ENCODE results near the gene CLIC6. TPM values are rescaled to one million over a fixed set of nuclear protein-coding genes. Genes with fewer than 3 reads are reported as not detected.

CLIC6 gene
- polyA plus RNA-seq, 1 experiment = 0.04 TPM

GRCh38 chr21:34693192-34693810, 24.5 kb downstream of the CLIC6 start:
- Histone ChIP-seq H3K27me3 (ENCODE audit: control insufficient read depth, insufficient read depth, low read length) (peaks cover 4% of the 10 kb centered on the region), H3K36me3 (ENCODE audit: control insufficient read depth, insufficient read depth, low read length) (no peaks in the 10 kb centered on the region), H3K4me3 (ENCODE audit: low read depth, low read length) (no peak overlapping the region)
- DNase-seq (ENCODE audit: low read depth) = no peak
- ChIA-PET CTCF (interaction anchor here (0.6 to 2.5 kb wide), 32 partner anchors 8 to 1334 kb away, joined by 3 to 10 read pairs (median 4); no protein-coding TSS in a partner anchor), POLR2A (no interaction called here)
- peak; percentile 81 for TF ChIP-seq CTCF (IDR thresholded peaks at IDR 0.05; ENCODE audit: insufficient read depth, low read depth, low read length)

- no peak overlapping the region for H3K4me3 ChIP-seq (ENCODE audit: low read depth, low read length)
- CTCF ChIA-PET = interaction anchor here (1.5 to 2.4 kb wide), 2 partner anchors 49 to 90 kb away, joined by 4 to 9 read pairs; no protein-coding TSS in a partner anchor
- no peak for DNase-seq (ENCODE audit: low read depth)
- no peaks in the 10 kb centered on the region for H3K36me3 ChIP-seq (ENCODE audit: control insufficient read depth, insufficient read depth, low read length)
- no peak for TF ChIP-seq CTCF (IDR thresholded peaks at IDR 0.05; ENCODE audit: insufficient read depth, low read depth, low read length)
- POLR2A ChIA-PET = no interaction called here
- peaks cover under 1% of the 10 kb centered on the region; the same call in 1 of the 2 replicates for H3K27me3 ChIP-seq (ENCODE audit: control insufficient read depth, insufficient read depth, low read length)
These were observed 26.6 kb downstream of the CLIC6 start for GRCh38 chr21:34695434-34695833.

GRCh38 chr21:34696121-34696520, 27.3 kb downstream of the CLIC6 start:
- POLR2A ChIA-PET = no interaction called here
- CTCF ChIA-PET = interaction anchor here (1.5 to 2.4 kb wide), 2 partner anchors 49 to 89 kb away, joined by 4 to 9 read pairs; no protein-coding TSS in a partner anchor

GRCh38 chr21:34697826-34698225, 29.0 kb downstream of the CLIC6 start:
- no peak for DNase-seq (ENCODE audit: low read depth)
- no peak overlapping the region for H3K4me3 ChIP-seq (ENCODE audit: low read depth, low read length)
- H3K27me3 ChIP-seq (ENCODE audit: control insufficient read depth, insufficient read depth, low read length) = no peaks in the 10 kb centered on the region
- CTCF ChIA-PET = interaction anchor here (0.9 kb wide), 1 partner anchor 11 kb away, joined by 3 read pairs; no protein-coding TSS in a partner anchor
- no peaks in the 10 kb centered on the region for H3K36me3 ChIP-seq (ENCODE audit: control insufficient read depth, insufficient read depth, low read length)
- TF ChIP-seq CTCF (IDR thresholded peaks at IDR 0.05; ENCODE audit: insufficient read depth, low read depth, low read length) = no peak
- POLR2A ChIA-PET = no interaction called here

More at GRCh38 chr21:34696121-34696520, 27.3 kb downstream of the CLIC6 start:
- no peaks in the 10 kb centered on the region for H3K36me3 ChIP-seq (ENCODE audit: control insufficient read depth, insufficient read depth, low read length)
- no peak overlapping the region for H3K4me3 ChIP-seq (ENCODE audit: low read depth, low read length)
- DNase-seq (ENCODE audit: low read depth) = no peak
- H3K27me3 ChIP-seq (ENCODE audit: control insufficient read depth, insufficient read depth, low read length) = no peaks in the 10 kb centered on the region; the same call in 1 of the 2 replicates
- TF ChIP-seq CTCF (IDR thresholded peaks at IDR 0.05; ENCODE audit: insufficient read depth, low read depth, low read length) = no peak

- no peaks in the 10 kb centered on the region for H3K36me3 ChIP-seq (ENCODE audit: control insufficient read depth, insufficient read depth, low read length)
- POLR2A ChIA-PET = no interaction called here
- no peaks in the 10 kb centered on the region for H3K27me3 ChIP-seq (ENCODE audit: control insufficient read depth, insufficient read depth, low read length)
- CTCF ChIA-PET = interaction anchor here (0.7 kb wide), 1 partner anchor 1082 kb away, joined by 3 read pairs; no protein-coding TSS in a partner anchor
- no peak for TF ChIP-seq CTCF (IDR thresholded peaks at IDR 0.05; ENCODE audit: insufficient read depth, low read depth, low read length)
- no peak for DNase-seq (ENCODE audit: low read depth)
- no peak overlapping the region for H3K4me3 ChIP-seq (ENCODE audit: low read depth, low read length)
These were observed 29.6 kb downstream of the CLIC6 start for GRCh38 chr21:34698270-34699015.

Measured in BJ (cell line).